ENCODE results near the gene ERGIC1. TPM values are rescaled to one million over a fixed set of nuclear protein-coding genes. Genes with fewer than 3 reads are reported as not detected.

Gene ERGIC1
- total and polyA plus RNA-seq, 2 experiments from 2014 or later: 25.2 to 92.2 TPM

GRCh38 chr5:172805736-172806255, 28.3 kb upstream of the ERGIC1 start:
- H3K4me3 Mint-ChIP-seq: no peak overlapping the region

More at GRCh38 chr5:172805736-172806255, 28.3 kb upstream of the ERGIC1 start:
- ATAC-seq: no peak
- Mint-ChIP-seq H3K36me3 (ENCODE audit: low read depth) (no peaks in the 10 kb centered on the region), H3K27ac (no peak overlapping the region), H3K27me3 (ENCODE audit: insufficient read depth, low read depth, poor library complexity) (peaks cover 7% of the 10 kb centered on the region), H3K9me3 (peaks cover 2% of the 10 kb centered on the region; the same call in 1 of the 3 replicates), H3K4me1 (peaks cover 9% of the 10 kb centered on the region; the same call in 2 of the 3 replicates)
- Histone ChIP-seq H4K20me1 (replicated peaks; ENCODE audit: insufficient read depth) (no peaks in the 10 kb centered on the region), H3K9me2 (ENCODE audit: insufficient read depth) (no peaks in the 10 kb centered on the region), H3K36me3 (ENCODE audit: insufficient read depth) (no peaks in the 10 kb centered on the region), H3K27me3 (ENCODE audit: insufficient read depth) (no peaks in the 10 kb centered on the region), H2AFZ (no peak overlapping the region), H3K79me2 (replicated peaks; ENCODE audit: insufficient read depth) (no peaks in the 10 kb centered on the region), H3F3A (replicated peaks; ENCODE audit: low read depth) (no peaks in the 10 kb centered on the region), H3K27ac (ENCODE audit: low read depth) (no peak overlapping the region), H3K4me2 (no peak overlapping the region), H3K4me1 (ENCODE audit: insufficient read depth) (no peaks in the 10 kb centered on the region; the same call in none of the 2 replicates), H3K4me3 (no peak overlapping the region)
- DNase-seq (ENCODE audit: low spot score): no peak
- TF ChIP-seq CREB1 (CRISPR knock-in tag; IDR thresholded peaks at IDR 0.05; ENCODE audit: low read depth) (no peak), ZNF114 (CRISPR knock-in tag; IDR thresholded peaks at IDR 0.05) (no peak), REST (IDR thresholded peaks at IDR 0.05; ENCODE audit: unreplicated experiment) (no peak), ZNF462 (CRISPR knock-in tag; IDR thresholded peaks at IDR 0.05) (no peak), CTCF (conservative IDR thresholded peaks at IDR 0.05; ENCODE audit: low read depth in 2 of 2) (no peak), NANOG (IDR thresholded peaks at IDR 0.05; ENCODE audit: borderline replicate concordance) (no peak), ETS1 (IDR thresholded peaks at IDR 0.05) (no peak), EZH2 (IDR thresholded peaks at IDR 0.05; ENCODE audit: low read depth, unreplicated experiment) (no peak), POLR2AphosphoS5 (IDR thresholded peaks at IDR 0.05; ENCODE audit: low read depth) (no peak), JUNB (IDR thresholded peaks at IDR 0.05; ENCODE audit: unreplicated experiment) (no peak), EZH2phosphoT487 (IDR thresholded peaks at IDR 0.05; ENCODE audit: unreplicated experiment) (no peak)
